HG03066 (cell line): ENCODE results near the gene PLPPR1.

Experiments
- ATAC-seq: cut with Tn5 transposase; IDR thresholded peaks from one replicate; pipeline ENCODE4 v1.9.1; 2021; ENCODE audit warnings: low read depth; ENCODE audit not compliant: unreplicated experiment

Gene PLPPR1

GRCh38 chr9:101369286-101369685 lies 340.8 kb downstream of the PLPPR1 start:
- no peak for ATAC-seq

- ATAC-seq: no peak
Observed at GRCh38 chr9:101369884-101370531, 341.5 kb downstream of the PLPPR1 start.

GRCh38 chr9:101371813-101372212 lies 343.3 kb downstream of the PLPPR1 start:
- ATAC-seq: no peak

- ATAC-seq: no peak
Observed at GRCh38 chr9:101372327-101373118, 344.0 kb downstream of the PLPPR1 start.
